K562 (cell line): ENCODE data around the gene COX6B1. TPM values are rescaled to one million over a fixed set of nuclear protein-coding genes. Genes with fewer than 3 reads are reported as not detected.

ENCODE experiments used
- GATAD2A ChIP-seq: fragments of 450-650 bp; IDR thresholded peaks from 2 replicates; pipeline ENCODE4 v1.6.1; 2017
- HMBOX1 ChIP-seq: sonication (generic); IDR thresholded peaks from 2 replicates; pipeline ENCODE4 v1.6.1; 2016
- ILK ChIP-seq: fragments of 450-650 bp; IDR thresholded peaks from 2 replicates; pipeline ENCODE4 v1.6.1; 2016; ENCODE audit warnings: missing genetic modification characterization, low read depth, mild to moderate bottlenecking, missing compliant biosample characterization, moderate library complexity, borderline replicate concordance
- KDM1A ChIP-seq, 2 experiments: fragments of 450-650 bp; IDR thresholded peaks; 2 replicates each; pipeline ENCODE4 v1.6.1; 2016; ENCODE audit warnings: mild to moderate bottlenecking in 2 of 2
- MAFF ChIP-seq: IDR thresholded peaks from 2 replicates; pipeline ENCODE4 v1.6.1; 2012; ENCODE audit warnings: low read length, improper control_type of control experiment
- MIER1 ChIP-seq: fragments of 450-650 bp; IDR thresholded peaks from 2 replicates; pipeline ENCODE4 v1.6.1; 2016; ENCODE audit warnings: antibody characterized with exemption, mild to moderate bottlenecking, low read depth
- MXD1 ChIP-seq: fragments of 250-450 bp; sonication (Bioruptor Pico); IDR thresholded peaks from 2 replicates; pipeline ENCODE4 v1.8.0; 2021; ENCODE audit warnings: borderline replicate concordance, mild to moderate bottlenecking, moderate library complexity; ENCODE audit not compliant: poor library complexity, severe bottlenecking
- NFE2L1 ChIP-seq: fragments of 450-650 bp; IDR thresholded peaks from 2 replicates; pipeline ENCODE4 v1.6.1; 2016; ENCODE audit warnings: missing genetic modification characterization, low read depth, mild to moderate bottlenecking, missing compliant biosample characterization, moderate library complexity, borderline replicate concordance
- REST ChIP-seq, 2 experiments: fragments of 450-650 bp; formaldehyde crosslinking in 1 of 2; IDR thresholded peaks; 2 replicates each; pipeline versions ENCODE4 v1.4.0 to v1.6.1; 2014 to 2020; ENCODE audit warnings: mild to moderate bottlenecking in 2 of 2, borderline replicate concordance in 1 of 2, low read depth in 1 of 2
- SAFB ChIP-seq: fragments of 200-400 bp; formaldehyde crosslinking; IDR thresholded peaks from 2 replicates; pipeline ENCODE4 v1.6.1; 2017; ENCODE audit warnings: low read depth, low read length, borderline replicate concordance
- SRSF1 ChIP-seq: fragments of 200-400 bp; formaldehyde crosslinking; IDR thresholded peaks from 2 replicates; pipeline ENCODE4 v1.6.1; 2017; ENCODE audit warnings: mild to moderate bottlenecking, low read depth, low read length, moderate library complexity
- THRB ChIP-seq: fragments of 450-650 bp; formaldehyde crosslinking; conservative IDR thresholded peaks from 2 replicates; pipeline ENCODE4 v1.4.0; 2022; ENCODE audit warnings: mild to moderate bottlenecking, missing genetic modification characterization
- XRCC5 ChIP-seq: fragments of 200-400 bp; formaldehyde crosslinking; IDR thresholded peaks from 2 replicates; pipeline ENCODE4 v1.6.1; 2017; ENCODE audit warnings: low read depth, mild to moderate bottlenecking, low read length
- polyA plus RNA-seq, 8 experiments: library from polyadenylated mRNA; depleted of rRNA in 4 of 8; stranded (reverse) in 5 of 8; unstranded in 3 of 8; fragments of >200 nt; fragmentation: Nextera tagmentation in 2 of 8; fragmentation: Illumina TruSeq in 1 of 8; extraction: Ambion mirVana in 2 of 8; extraction: Trizol in 1 of 8; gene quantifications; 2 replicates each; pipeline versions ENCODE4 v1.2.1 to v1.2.3, GENCODE V29; 2011 to 2014; ENCODE audit warnings: inconsistent platforms in 1 of 8, missing spikeins in 1 of 8
- total RNA-seq, 7 experiments: library from RNA; depleted of rRNA in 6 of 7; stranded (reverse); fragments of >200 nt in 6 of 7; fragmentation: Illumina TruSeq in 2 of 7; extraction: Trizol in 2 of 7; gene quantifications; 2 replicates each; pipeline versions ENCODE4 v1.2.1 to v1.2.3, GENCODE V29; 2011 to 2021; ENCODE audit warnings: low replicate concordance in 1 of 7

Gene COX6B1
- total and polyA plus RNA-seq, 9 of the 15 experiments (the other 6 are each of a cell fraction or from before 2014, with no cell fraction given): 777 to 2,393 (median 1,219) TPM

- peak; percentile 93 for TF ChIP-seq REST (IDR thresholded peaks at IDR 0.05; ENCODE audit: borderline replicate concordance)
- TF ChIP-seq REST (CRISPR knock-in tag; IDR thresholded peaks at IDR 0.05; ENCODE audit: low read depth): no peak
- 0 out of 2 replicates have a peak, but pooled peaks have one; percentile 47 for TF ChIP-seq MIER1
- no peak for TF ChIP-seq MXD1
- TF ChIP-seq THRB (CRISPR knock-in tag): peak; percentile 97
- TF ChIP-seq ILK (tag): no peak
- TF ChIP-seq SAFB: no peak
- peak; percentile 20; the same call in 1 of the 2 replicates for TF ChIP-seq HMBOX1
- TF ChIP-seq KDM1A (IDR thresholded peaks at IDR 0.05): peak; percentile 70 to 77; a peak in 3 of 4 replicates
- TF ChIP-seq XRCC5: peak; percentile 91
- TF ChIP-seq GATAD2A: 0 out of 2 replicates have a peak, but pooled peaks have one; percentile 67
- TF ChIP-seq NFE2L1 (tag): no peak
- no peak for TF ChIP-seq SRSF1
- no peak for TF ChIP-seq MAFF
Observed at GRCh38 chr19:35693835-35694599, 45.9 kb downstream of the COX6B1 start (continued).
